GM12873 (cell line): Measurements from ENCODE around the gene RNF44.

Source experiments
- CTCF ChIP-seq: IDR thresholded peaks from 2 replicates; pipeline ENCODE4 v1.5.1; 2012; ENCODE audit warnings: low read depth, mild to moderate bottlenecking, moderate library complexity, low read length, control low read depth; ENCODE audit not compliant: insufficient read depth; ENCODE audit errors: missing control alignments

The RNF44 gene

GRCh38 chr5:176575066-176575465 lies 37.9 kb upstream of the RNF44 start:
- no peak for TF ChIP-seq CTCF

- TF ChIP-seq CTCF: no peak
These were observed 37.0 kb upstream of the RNF44 start for GRCh38 chr5:176574297-176574591.

- peak; percentile 91 for TF ChIP-seq CTCF
These were observed 36.5 kb upstream of the RNF44 start for GRCh38 chr5:176573564-176574296.

GRCh38 chr5:176570044-176570443 lies 32.8 kb upstream of the RNF44 start:
- no peak for TF ChIP-seq CTCF

- TF ChIP-seq CTCF: no peak
These were observed 31.5 kb upstream of the RNF44 start for GRCh38 chr5:176568657-176569056.

GRCh38 chr5:176565760-176566288 lies 28.6 kb upstream of the RNF44 start:
- no peak for TF ChIP-seq CTCF

- no peak for TF ChIP-seq CTCF
These were observed 26.8 kb upstream of the RNF44 start for GRCh38 chr5:176564002-176564401.
